Germinal center (tissue), 1 donor: ENCODE results near the gene MCRIP1.
A peak's percentile ranks its signal among the peaks of the same experiment; 100 is the strongest.

Source experiments
- DNase-seq: peaks from one replicate; pipeline ENCODE4 v3.0.0; 2012; ENCODE audit warnings: mixed read lengths, low spot score

Gene MCRIP1

GRCh38 chr17:81860756-81861568 is 27.9 kb upstream of the MCRIP1 start:
- DNase-seq, result peak; percentile 100

GRCh38 chr17:81859906-81860755 is 27.0 kb upstream of the MCRIP1 start, which contains the start of gene P4HB:
Gene P4HB, minus strand, starts transcription at chr17:81860535. Its CDS starts 64 bp downstream, at chr17:81860471.
- no peak for DNase-seq

- DNase-seq, result no peak
Measured at GRCh38 chr17:81858967-81859905, 26.1 kb upstream of the MCRIP1 start.

DNA sequence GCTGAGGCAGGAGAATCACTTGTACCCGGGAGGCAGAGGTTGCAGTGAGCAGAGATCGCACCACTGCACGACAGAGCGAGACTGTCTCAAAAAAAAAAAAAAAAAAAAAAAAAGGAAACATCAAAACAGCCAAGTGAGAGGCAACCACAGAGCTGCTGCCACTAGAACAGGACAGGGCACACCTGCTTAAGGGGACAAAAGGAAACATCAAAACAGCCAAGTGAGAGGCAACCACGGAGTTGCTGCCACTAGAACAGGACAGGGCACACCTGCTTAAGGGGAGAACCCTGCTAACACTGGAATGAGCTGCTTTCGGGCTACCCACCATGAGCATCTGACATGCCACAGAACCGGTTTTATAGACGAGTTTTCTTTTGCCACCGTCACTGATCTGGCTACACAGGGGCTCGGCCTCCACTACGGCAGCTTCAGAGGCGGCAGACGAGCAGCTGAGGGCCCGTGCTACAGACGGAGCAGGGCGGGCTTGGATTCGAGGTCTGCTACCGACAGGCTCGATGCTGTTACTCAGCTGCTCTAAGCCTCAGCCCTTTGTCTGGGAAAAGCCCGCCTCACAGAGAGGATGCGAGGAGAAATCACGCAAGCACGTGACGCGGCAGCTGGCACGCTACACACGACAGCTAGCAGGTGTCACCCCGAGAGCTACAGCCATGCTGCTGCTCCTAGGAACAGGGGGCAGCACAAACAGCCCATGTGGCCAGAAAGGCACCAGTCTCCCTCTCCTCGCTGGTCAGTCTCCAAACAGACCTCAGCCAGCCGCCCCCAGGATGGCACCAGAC is 25.3 kb upstream of the MCRIP1 start:
- no peak for DNase-seq

- DNase-seq, result no peak
Measured at GRCh38 chr17:81854974-81855774, 22.1 kb upstream of the MCRIP1 start.

DNA sequence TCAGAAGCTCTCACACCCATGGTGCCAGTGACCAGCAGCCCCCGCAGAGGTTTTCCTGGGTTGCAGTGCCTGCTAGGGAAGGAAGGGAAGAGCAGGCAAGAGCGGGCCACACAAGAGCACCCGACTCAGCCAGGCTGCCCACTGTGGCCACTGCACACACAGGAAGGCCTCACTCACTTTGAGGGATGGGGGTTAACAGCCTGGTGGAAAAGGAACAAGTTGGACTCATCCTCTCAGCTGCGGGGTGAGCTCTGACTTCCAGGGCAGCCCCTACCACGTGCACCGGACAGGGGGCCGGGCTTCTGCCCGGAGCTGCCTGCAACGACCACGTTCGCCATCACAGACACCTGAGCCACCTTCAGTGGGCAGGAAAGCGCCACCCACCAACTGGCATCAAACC is 19.1 kb upstream of the MCRIP1 start:
- DNase-seq, result no peak

DNA sequence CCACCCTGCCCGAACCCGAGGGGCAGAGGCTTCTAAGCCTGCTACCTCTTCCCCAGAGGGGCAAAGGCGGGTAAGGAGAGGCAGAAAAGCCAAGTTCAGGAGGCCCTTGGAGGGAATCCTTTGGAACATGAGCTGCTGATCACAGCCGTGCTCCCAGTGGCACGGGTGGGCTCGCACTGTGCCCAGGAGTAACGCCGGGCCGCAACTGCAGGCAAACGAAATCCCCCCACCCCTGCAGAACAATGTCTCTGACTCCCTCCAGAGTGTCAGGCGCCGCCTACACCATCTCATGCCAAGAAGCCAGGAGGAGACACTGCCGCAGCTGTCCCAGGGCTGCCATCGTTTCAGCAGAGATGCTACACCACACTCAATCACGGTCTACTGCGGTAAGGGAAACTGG is 18.3 kb upstream of the MCRIP1 start:
- DNase-seq, result no peak

DNA sequence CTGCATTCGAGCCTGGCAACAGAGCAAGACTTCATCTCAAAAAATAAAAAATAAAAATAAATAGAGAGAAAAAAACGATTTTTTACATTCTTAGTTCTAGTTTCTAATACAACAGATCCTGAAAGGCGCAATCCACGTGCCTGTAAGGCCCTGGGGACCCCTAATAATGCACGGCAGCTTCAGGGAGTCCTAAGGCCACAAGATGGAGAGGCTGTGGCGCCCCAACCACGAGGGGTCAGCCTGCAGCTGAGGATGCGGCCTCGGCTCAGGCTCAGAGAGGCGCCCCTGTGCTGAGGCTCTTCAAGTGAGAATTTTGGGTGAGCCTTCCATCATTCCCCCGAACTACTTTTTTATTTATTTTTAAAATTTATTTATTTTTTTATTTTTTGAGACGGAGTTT is 16.4 kb upstream of the MCRIP1 start:
- DNase-seq, result no peak

DNA sequence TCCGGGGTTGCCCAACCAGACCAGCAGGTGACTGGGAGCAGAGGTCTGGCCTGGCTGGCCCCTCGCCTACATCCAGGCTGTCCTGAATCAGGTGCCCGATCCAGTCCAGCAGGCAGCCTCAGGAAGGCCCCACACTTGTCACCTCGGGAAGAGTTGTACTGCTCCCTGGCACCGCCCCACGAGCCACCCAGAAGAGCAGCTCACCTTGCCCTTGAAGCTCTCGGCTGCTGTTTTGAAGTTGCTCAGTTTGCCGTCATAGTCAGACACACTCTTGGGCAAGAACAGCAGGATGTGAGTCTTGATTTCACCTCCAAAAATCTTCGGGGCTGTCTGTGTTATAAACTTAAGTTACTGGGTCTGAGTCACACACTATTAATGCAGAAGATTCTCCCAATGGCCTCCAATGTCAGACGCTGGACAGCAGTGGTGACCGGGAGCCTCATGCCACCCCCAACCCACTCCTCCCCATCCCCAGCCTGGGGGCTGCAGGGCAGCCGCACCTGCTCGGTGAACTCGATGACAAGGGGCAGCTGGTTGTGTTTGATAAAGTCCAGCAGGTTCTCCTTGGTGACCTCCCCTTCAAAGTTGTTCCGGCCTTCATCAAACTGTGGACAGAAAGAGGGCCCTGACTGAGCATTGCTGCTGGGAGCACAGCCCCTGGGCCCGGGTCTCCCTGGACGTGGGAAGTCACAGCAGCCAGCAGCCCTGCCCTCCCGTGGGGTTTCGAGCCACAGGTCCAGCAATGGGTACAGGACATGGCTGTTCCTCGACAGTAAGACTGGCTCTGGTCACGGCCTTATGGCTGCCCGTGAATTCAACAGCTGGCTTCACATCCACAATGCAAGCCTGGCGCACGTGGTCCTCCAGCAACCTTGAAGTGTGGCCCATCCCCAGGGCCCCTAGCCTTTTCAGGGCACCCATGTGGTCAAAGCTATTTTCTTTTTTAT is 13.9 kb upstream of the MCRIP1 start:
- no peak for DNase-seq

GRCh38 chr17:81845881-81846742 is 13.0 kb upstream of the MCRIP1 start:
- no peak for DNase-seq

DNA sequence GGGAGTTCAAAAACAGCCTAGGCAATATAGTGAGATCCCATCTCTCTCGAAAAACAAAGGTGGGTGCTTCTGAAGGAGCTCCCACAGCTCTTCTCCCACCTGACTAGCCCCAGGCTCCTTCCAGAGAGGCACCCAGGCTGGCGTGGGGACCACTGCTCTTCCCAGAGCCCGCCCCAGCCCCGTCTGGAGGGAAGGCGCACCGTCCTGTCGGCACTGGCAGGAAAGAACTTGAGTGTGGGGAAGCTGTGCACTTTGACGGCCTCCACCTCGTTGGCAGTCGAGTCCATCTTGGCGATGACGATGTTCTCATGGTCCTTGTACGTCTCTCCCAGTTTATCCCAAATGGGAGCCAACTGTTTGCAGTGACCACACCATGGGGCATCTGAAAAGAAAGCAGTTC is 12.3 kb upstream of the MCRIP1 start:
- DNase-seq, result no peak

GRCh38 chr17:81844887-81845286 is 11.8 kb upstream of the MCRIP1 start:
- DNase-seq, result no peak

GRCh38 chr17:81844327-81844851 is 11.3 kb upstream of the MCRIP1 start:
- DNase-seq, result no peak

DNA sequence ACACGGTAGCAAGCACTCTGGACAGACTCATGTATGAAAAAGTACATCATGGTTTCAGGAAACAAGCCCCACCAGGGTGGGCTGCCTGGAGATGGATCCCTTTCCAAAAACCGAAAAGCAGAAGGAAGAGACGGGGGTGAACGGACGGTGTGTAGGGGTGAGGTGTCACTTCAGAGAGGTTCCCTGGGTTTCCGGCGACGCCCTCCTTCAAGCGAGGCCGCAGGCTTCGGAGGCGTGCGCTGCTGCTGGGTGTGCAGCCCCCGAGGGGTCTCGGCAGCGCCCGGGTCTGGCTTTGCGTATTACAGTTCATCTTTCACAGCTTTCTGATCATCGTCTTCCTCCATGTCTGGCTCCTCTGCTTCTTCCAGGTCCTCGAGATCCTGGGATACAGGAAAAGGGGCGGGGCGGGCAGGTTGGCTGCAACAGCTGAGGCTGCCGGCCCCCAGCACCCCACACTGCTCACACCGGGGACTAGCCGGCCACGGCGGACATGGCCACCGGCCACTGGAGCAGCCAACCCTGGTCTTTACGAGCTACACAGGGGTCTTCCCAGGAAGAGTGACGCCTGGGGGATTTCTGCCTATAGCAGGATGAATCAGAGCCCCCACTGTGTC is 10.7 kb upstream of the MCRIP1 start:
- DNase-seq, result no peak

DNA sequence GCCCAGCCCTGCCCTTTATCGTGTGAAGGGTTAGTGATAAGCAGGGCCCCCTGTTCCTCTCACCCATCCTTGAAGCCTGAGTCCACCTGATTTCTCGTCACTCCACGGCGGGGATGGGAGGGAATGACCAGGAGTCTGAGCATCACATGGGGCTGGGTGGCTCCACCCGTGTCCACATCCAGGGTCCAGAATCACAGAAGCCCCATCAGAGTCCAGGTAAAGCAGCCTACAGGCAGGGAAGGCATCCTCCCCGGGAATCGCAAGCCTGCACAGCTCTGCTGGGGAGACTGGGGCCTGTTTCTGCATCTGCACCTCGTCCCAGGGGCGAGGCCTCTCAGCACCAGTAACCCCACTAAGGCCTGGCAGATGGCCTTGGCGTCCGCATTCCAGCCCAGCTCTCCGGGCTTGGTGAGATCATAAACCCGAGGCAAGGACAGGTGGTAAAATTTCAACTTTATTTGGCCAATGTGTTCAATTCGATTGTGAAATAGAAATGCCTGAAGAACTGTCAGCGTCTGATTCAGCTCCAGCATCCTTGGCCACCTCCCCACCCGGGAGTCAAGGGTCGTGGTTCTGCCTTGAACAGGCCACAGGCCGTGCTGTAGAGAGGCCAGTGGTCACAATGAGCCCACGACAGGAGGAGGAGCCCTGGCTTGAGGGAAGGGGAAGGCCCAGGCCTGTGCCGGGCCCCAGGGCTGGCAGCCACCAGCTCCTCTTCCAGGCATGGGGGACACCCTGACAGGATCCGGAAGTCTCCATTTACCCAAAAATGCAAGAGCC is 9.8 kb upstream of the MCRIP1 start:
- no peak for DNase-seq

GRCh38 chr17:81842378-81842724 is 9.3 kb upstream of the MCRIP1 start:
- no peak for DNase-seq

DNA sequence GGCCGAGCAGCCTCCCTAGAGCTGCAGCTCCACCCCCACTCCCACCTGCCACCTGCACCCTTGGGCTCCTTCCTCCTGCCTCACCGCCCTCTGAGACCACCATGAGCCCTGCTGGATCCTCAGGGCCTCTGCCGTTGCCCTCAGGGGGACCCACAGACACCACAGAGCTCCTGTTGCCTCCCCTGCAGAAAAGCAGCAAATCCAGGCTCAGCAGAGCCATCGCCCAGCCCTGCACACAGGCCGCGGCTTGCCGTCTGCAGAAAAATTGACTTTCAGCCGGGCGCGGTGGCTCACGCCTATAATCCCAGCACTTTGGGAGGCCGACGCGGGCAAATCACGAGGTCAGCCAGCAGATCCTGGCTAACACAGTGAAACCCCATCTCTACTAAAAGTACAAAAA is 8.8 kb upstream of the MCRIP1 start:
- DNase-seq, result no peak
